GM12878 (cell line): Measurements from ENCODE around the gene GNAZ. TPM values are rescaled to one million over a fixed set of nuclear protein-coding genes. Genes with fewer than 3 reads are reported as not detected.

Experiments used
- ATAC-seq: fragments of 200-7000 bp; cut with Tn5 transposase; 3 replicates; pipeline ENCODE4 v1.9.1; 2020; ENCODE audit warnings: mild to moderate bottlenecking, moderate library complexity
- BruUV-seq: library from RNA; stranded (reverse); fragments of 400-500 nt; replicated peaks from 2 replicates; lab custom pipeline; 2021; lab: Mats Ljungman, UMichigan
- CTCF ChIA-PET: fragments of 300-600 bp; sonication (Branson Sonifier 250); formaldehyde crosslinking; extraction: SDS; loops from one replicate; lab custom pipeline; 2021; ENCODE audit warnings: inconsistent platforms; lab: Yijun Ruan, JAX
- POLR2A ChIA-PET: fragments of 350-600 bp; formaldehyde crosslinking; extraction: SDS; loops from one replicate; lab custom pipeline; 2021; ENCODE audit warnings: inconsistent platforms; lab: Charles Lee
- RAD21 ChIA-PET: fragments of 300-600 bp; sonication (Branson Sonifier 250); formaldehyde crosslinking; loops from one replicate; lab custom pipeline; 2023; ENCODE audit warnings: antibody characterized with exemption; ENCODE audit not compliant: unreplicated experiment; lab: Charles Lee
- SMC1A ChIA-PET: fragments of 300-600 bp; sonication (Branson Sonifier 250); formaldehyde crosslinking; loops from one replicate; lab custom pipeline; 2023; ENCODE audit not compliant: unreplicated experiment, uncharacterized antibody; lab: Charles Lee
- DNase-seq: peaks from one replicate; pipeline ENCODE4 v3.0.0-alpha.2; 2011; ENCODE audit warnings: low read depth, low spot score
- FAIRE-seq: peaks from 3 replicates; lab custom pipeline; 2011; peaks lifted over from hg19 to GRCh38; lab: Jason Lieb, UNC
- H2AFZ ChIP-seq: 2 replicates; pipeline ENCODE4 v1.6.0; 2011; ENCODE audit warnings: low read depth, low read length, control low read depth; ENCODE audit not compliant: control insufficient read depth
- H3K27ac ChIP-seq: 2 replicates; pipeline ENCODE4 v1.5.1; 2011; ENCODE audit warnings: control low read depth; ENCODE audit not compliant: control insufficient read depth, insufficient read depth
- H3K27me3 ChIP-seq, 2 experiments: replicated peaks in 1 of 2; 2 replicates each; pipeline versions ENCODE4 v1.6.0 to v1.6.1; 2011; ENCODE audit warnings: low read length in 1 of 2; ENCODE audit not compliant: control insufficient read depth in 2 of 2, insufficient read depth in 2 of 2
- H3K36me3 ChIP-seq, 2 experiments: 2 replicates each; pipeline ENCODE4 v1.5.1; 2011; ENCODE audit warnings: low read length in 1 of 2; ENCODE audit not compliant: control insufficient read depth in 2 of 2, insufficient read depth in 2 of 2
- H3K4me1 ChIP-seq: 2 replicates; pipeline ENCODE4 v1.6.1; 2011; ENCODE audit warnings: mild to moderate bottlenecking, low read length, moderate library complexity, mixed read lengths; ENCODE audit not compliant: control insufficient read depth, insufficient read depth
- H3K4me2 ChIP-seq: 2 replicates; pipeline ENCODE4 v1.6.0; 2011; ENCODE audit warnings: control low read depth; ENCODE audit not compliant: control insufficient read depth, insufficient read depth
- H3K4me3 ChIP-seq: fragments of 200-600 bp; sonication (generic); 2 replicates; pipeline ENCODE4 v1.5.1; 2016
- H3K79me2 ChIP-seq: 2 replicates; pipeline ENCODE4 v1.6.0; 2011; ENCODE audit warnings: low read length; ENCODE audit not compliant: control insufficient read depth, insufficient read depth
- H3K9ac ChIP-seq: 2 replicates; pipeline ENCODE4 v1.8.0; 2011; ENCODE audit warnings: low read length, control low read depth, mixed read lengths; ENCODE audit not compliant: control insufficient read depth, insufficient read depth
- H3K9me3 ChIP-seq: replicated peaks from 3 replicates; pipeline ENCODE4 v1.5.1; 2011; ENCODE audit warnings: mild to moderate bottlenecking, low read length; ENCODE audit not compliant: control insufficient read depth, insufficient read depth
- H4K20me1 ChIP-seq: 2 replicates; pipeline ENCODE4 v1.6.0; 2011; ENCODE audit not compliant: control insufficient read depth, insufficient read depth
- JUNB ChIP-seq: IDR thresholded peaks from 2 replicates; pipeline ENCODE4 v1.6.1; 2016; ENCODE audit warnings: antibody characterized with exemption, mild to moderate bottlenecking
- KDM1A ChIP-seq: fragments of 200-600 bp; sonication (generic); IDR thresholded peaks from 2 replicates; pipeline ENCODE4 v1.6.1; 2016; ENCODE audit warnings: borderline replicate concordance
- RUNX3 ChIP-seq: IDR thresholded peaks from 2 replicates; pipeline ENCODE4 v1.6.1; 2012; ENCODE audit warnings: low read length, inconsistent platforms
- WGBS: methylation state at CpG from one replicate; pipeline ENCODE4 v1.1.6; 2016; ENCODE audit warnings: low lambda C conversion rate; ENCODE audit not compliant: insufficient replicate concordance, insufficient coverage; ENCODE audit errors: missing lambda C conversion rate; 5-methylcytosine and 5-hydroxymethylcytosine counted together
- in situ Hi-C: fragments of 300-500 bp; cut with MboI; formaldehyde crosslinking; loops from 9 replicates; pipeline ENCODE4 v1.14.3; 2018; ENCODE audit warnings: mixed read lengths
- intact Hi-C: fragments of 100-400 bp; cut with micrococcal nuclease; formaldehyde crosslinking; loops from one replicate; pipeline ENCODE4 v1.14.2; 2022; ENCODE audit not compliant: unreplicated experiment
- polyA plus RNA-seq, 11 experiments: library from polyadenylated mRNA; depleted of rRNA in 4 of 11; unstranded in 6 of 11; stranded (reverse) in 5 of 11; fragments of >200 nt; fragmentation: Nextera tagmentation in 4 of 11; fragmentation: Illumina TruSeq in 1 of 11; extraction: Ambion mirVana in 4 of 11; extraction: Trizol in 1 of 11; gene quantifications; 1 replicate in 1 of 11; 2 replicates in 10 of 11; pipeline versions ENCODE4 v1.2.1 to v1.2.3, GENCODE V29; 2011 to 2016; ENCODE audit warnings: inconsistent platforms in 2 of 11, missing spikeins in 2 of 11, low read depth in 1 of 11
- total RNA-seq, 4 experiments: library from RNA; depleted of rRNA in 3 of 4; stranded (reverse); fragments of >200 nt in 3 of 4; fragmentation: Illumina TruSeq in 1 of 4; extraction: Trizol in 1 of 4; gene quantifications; 2 replicates each; pipeline versions ENCODE4 v1.2.1 to v1.2.3, GENCODE V29; 2013 to 2021
- TF ChIP-seq, protein P1 (sequence below): fragments of 450-650 bp; conservative IDR thresholded peaks from 2 replicates; pipeline ENCODE4 v1.6.1; 2017; ENCODE audit warnings: mild to moderate bottlenecking, moderate library complexity
- TF ChIP-seq, protein P2 (sequence below): IDR thresholded peaks from 2 replicates; pipeline ENCODE4 v1.6.1; 2012; ENCODE audit warnings: low read depth, low read length, improper control_type of control experiment
- TF ChIP-seq, protein P3 (sequence below): fragments of 450-650 bp; IDR thresholded peaks from 2 replicates; pipeline ENCODE4 v1.6.1; 2016; ENCODE audit warnings: mild to moderate bottlenecking
- TF ChIP-seq, protein P4 (sequence below): fragments of 150-350 bp; IDR thresholded peaks from 2 replicates; pipeline ENCODE4 v1.6.1; 2016; ENCODE audit warnings: low read depth, low read length

Gene GNAZ
- total and polyA plus RNA-seq, 10 of the 15 experiments (the other 5 are each of a cell fraction or from before 2014, with no cell fraction given), result 0.09 to 1.0 (median 0.44) TPM; not detected in 1

DNA sequence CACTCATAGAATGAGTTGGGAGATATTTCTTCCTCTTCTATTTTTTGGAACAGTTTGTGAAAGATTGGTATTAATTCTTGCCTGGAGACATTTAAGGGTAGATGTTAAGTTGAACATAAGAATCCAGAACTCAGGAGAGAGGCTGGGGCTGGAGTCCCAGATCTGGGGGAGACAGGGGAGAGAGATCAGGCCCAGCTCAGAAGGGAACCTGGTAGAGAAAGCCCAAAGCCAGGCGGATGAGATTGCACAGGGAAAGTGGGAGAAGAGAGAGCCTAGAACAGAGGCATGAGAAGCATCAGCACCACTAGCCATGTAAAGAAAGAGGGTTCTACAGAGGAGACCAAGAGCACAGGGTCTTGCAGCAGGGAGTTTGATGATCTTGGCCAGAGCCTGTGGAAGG, 13.0 kb upstream of the GNAZ start (continued):
- TF ChIP-seq, protein P1, sequence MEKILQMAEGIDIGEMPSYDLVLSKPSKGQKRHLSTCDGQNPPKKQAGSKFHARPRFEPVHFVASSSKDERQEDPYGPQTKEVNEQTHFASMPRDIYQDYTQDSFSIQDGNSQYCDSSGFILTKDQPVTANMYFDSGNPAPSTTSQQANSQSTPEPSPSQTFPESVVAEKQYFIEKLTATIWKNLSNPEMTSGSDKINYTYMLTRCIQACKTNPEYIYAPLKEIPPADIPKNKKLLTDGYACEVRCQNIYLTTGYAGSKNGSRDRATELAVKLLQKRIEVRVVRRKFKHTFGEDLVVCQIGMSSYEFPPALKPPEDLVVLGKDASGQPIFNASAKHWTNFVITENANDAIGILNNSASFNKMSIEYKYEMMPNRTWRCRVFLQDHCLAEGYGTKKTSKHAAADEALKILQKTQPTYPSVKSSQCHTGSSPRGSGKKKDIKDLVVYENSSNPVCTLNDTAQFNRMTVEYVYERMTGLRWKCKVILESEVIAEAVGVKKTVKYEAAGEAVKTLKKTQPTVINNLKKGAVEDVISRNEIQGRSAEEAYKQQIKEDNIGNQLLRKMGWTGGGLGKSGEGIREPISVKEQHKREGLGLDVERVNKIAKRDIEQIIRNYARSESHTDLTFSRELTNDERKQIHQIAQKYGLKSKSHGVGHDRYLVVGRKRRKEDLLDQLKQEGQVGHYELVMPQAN, result no peak
- no peak for TF ChIP-seq KDM1A

DNA sequence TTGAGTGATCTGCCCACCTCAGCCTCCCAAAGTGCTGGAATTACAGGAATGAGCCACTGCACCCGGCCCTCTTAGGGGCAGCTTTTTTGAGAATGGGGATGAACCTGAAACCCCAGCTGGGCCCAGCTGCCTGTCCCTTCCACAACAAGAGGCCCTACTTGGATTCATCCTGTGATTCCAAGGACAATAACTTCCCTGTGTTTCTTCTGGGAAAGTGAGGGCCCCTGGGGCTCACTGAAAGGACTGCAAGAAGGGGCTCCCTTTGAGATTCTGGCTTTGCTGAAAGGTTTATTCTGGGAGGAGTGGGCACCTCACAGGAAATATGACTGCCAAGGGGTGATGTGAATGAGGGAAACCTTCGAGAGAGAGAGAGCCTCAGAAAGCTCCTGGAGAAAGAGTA, 12.3 kb upstream of the GNAZ start:
- SMC1A ChIA-PET, result interaction anchor here (1.3 to 1.9 kb wide), 4 partner anchors 10 to 98 kb away, joined by 3 to 5 read pairs (median 4); no protein-coding TSS in a partner anchor
- no peaks in the 10 kb centered on the region for H3K36me3 ChIP-seq
- in situ Hi-C loops, result no loop called here
- no peaks in the 10 kb centered on the region for H4K20me1 ChIP-seq
- WGBS, result 0% methylated on average over 1 of the region's 2 CpGs
- peaks cover 13% of the 10 kb centered on the region for H3K4me1 ChIP-seq
- no peak for FAIRE-seq
- no peak overlapping the region for H3K27ac ChIP-seq
- RAD21 ChIA-PET, result interaction anchor here (0.6 to 1.4 kb wide), 3 partner anchors 12 to 1609 kb away, joined by 3 to 5 read pairs (median 3); partner anchors contain the start of gene GNAZ
- peaks cover 1% of the 10 kb centered on the region; the same call in 2 of the 3 replicates for H3K9me3 ChIP-seq
- H3K4me2 ChIP-seq, result no peak overlapping the region
- no peak overlapping the region for H3K9ac ChIP-seq
- no peak overlapping the region for H3K4me3 ChIP-seq
- POLR2A ChIA-PET, result interaction anchor here (1.6 kb wide), 1 partner anchor 16 kb away, joined by 3 read pairs; no protein-coding TSS in a partner anchor
- H3K27me3 ChIP-seq, result no peaks in the 10 kb centered on the region
- ATAC-seq, result no peak
- H2AFZ ChIP-seq, result no peak overlapping the region
- H3K79me2 ChIP-seq, result no peaks in the 10 kb centered on the region
- TF ChIP-seq, protein P2, sequence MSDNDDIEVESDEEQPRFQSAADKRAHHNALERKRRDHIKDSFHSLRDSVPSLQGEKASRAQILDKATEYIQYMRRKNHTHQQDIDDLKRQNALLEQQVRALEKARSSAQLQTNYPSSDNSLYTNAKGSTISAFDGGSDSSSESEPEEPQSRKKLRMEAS, result no peak
- TF ChIP-seq JUNB (no peak), RUNX3 (no peak)
- TF ChIP-seq, protein P3, sequence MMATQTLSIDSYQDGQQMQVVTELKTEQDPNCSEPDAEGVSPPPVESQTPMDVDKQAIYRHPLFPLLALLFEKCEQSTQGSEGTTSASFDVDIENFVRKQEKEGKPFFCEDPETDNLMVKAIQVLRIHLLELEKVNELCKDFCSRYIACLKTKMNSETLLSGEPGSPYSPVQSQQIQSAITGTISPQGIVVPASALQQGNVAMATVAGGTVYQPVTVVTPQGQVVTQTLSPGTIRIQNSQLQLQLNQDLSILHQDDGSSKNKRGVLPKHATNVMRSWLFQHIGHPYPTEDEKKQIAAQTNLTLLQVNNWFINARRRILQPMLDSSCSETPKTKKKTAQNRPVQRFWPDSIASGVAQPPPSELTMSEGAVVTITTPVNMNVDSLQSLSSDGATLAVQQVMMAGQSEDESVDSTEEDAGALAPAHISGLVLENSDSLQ, result no peak
- TF ChIP-seq, protein P4, sequence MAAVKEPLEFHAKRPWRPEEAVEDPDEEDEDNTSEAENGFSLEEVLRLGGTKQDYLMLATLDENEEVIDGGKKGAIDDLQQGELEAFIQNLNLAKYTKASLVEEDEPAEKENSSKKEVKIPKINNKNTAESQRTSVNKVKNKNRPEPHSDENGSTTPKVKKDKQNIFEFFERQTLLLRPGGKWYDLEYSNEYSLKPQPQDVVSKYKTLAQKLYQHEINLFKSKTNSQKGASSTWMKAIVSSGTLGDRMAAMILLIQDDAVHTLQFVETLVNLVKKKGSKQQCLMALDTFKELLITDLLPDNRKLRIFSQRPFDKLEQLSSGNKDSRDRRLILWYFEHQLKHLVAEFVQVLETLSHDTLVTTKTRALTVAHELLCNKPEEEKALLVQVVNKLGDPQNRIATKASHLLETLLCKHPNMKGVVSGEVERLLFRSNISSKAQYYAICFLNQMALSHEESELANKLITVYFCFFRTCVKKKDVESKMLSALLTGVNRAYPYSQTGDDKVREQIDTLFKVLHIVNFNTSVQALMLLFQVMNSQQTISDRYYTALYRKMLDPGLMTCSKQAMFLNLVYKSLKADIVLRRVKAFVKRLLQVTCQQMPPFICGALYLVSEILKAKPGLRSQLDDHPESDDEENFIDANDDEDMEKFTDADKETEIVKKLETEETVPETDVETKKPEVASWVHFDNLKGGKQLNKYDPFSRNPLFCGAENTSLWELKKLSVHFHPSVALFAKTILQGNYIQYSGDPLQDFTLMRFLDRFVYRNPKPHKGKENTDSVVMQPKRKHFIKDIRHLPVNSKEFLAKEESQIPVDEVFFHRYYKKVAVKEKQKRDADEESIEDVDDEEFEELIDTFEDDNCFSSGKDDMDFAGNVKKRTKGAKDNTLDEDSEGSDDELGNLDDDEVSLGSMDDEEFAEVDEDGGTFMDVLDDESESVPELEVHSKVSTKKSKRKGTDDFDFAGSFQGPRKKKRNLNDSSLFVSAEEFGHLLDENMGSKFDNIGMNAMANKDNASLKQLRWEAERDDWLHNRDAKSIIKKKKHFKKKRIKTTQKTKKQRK, result no peak
- CTCF ChIA-PET, result interaction anchor here (1.1 to 1.5 kb wide), 2 partner anchors 69 to 98 kb away, joined by 3 to 4 read pairs; no protein-coding TSS in a partner anchor
- intact Hi-C loops, result no loop called here
- BruUV-seq, result no TSS peak
- DNase-seq, result no peak
